HepG2 (cell line): ENCODE results near the gene BAHD1. TPM values are rescaled to one million over a fixed set of nuclear protein-coding genes. Genes with fewer than 3 reads are reported as not detected.

Source experiments
- CEBPB ChIP-seq: IDR thresholded peaks from 2 replicates; pipeline ENCODE4 v1.6.1; 2011; ENCODE audit warnings: low read depth, low read length, improper control_type of control experiment, borderline replicate concordance
- HBP1 ChIP-seq: IDR thresholded peaks from 2 replicates; pipeline ENCODE4 v1.6.1; 2016; ENCODE audit warnings: low read depth, control low read depth
- ISX ChIP-seq: sonication (generic); formaldehyde crosslinking; conservative IDR thresholded peaks from 2 replicates; pipeline ENCODE4 v1.5.0; 2020; ENCODE audit warnings: missing genetic modification reagents
- SMAD1 ChIP-seq: sonication (generic); formaldehyde crosslinking; IDR thresholded peaks from 2 replicates; pipeline ENCODE4 v1.4.0; 2020; ENCODE audit warnings: missing genetic modification reagents, low read depth, mild to moderate bottlenecking, borderline replicate concordance
- SRF ChIP-seq: IDR thresholded peaks from 2 replicates; pipeline ENCODE4 v1.6.1; 2011; ENCODE audit warnings: mild to moderate bottlenecking, low read depth, low read length, moderate library complexity
- YEATS4 ChIP-seq: sonication (generic); formaldehyde crosslinking; IDR thresholded peaks from 2 replicates; pipeline ENCODE4 v1.4.0; 2020; ENCODE audit warnings: missing genetic modification reagents, borderline replicate concordance
- ZNF143 ChIP-seq: sonication (generic); formaldehyde crosslinking; IDR thresholded peaks from 2 replicates; pipeline ENCODE4 v1.4.0; 2020; ENCODE audit warnings: missing genetic modification reagents
- ZNF256 ChIP-seq: sonication (generic); formaldehyde crosslinking; conservative IDR thresholded peaks from 2 replicates; pipeline ENCODE4 v1.4.0; 2020; ENCODE audit warnings: missing genetic modification reagents
- ZNF567 ChIP-seq: sonication (generic); formaldehyde crosslinking; IDR thresholded peaks from 2 replicates; pipeline ENCODE4 v1.8.1; 2023; ENCODE audit warnings: mild to moderate bottlenecking, missing genetic modification reagents, borderline replicate concordance
- polyA plus RNA-seq, 8 experiments: library from polyadenylated mRNA; depleted of rRNA in 3 of 8; stranded (reverse) in 7 of 8; unstranded in 1 of 8; fragments of >200 nt; fragmentation: Illumina TruSeq in 4 of 8; extraction: Trizol in 4 of 8; gene quantifications; 2 replicates each; pipeline versions ENCODE4 v1.2.1 to v1.2.3, GENCODE V29; 2011 to 2016; ENCODE audit warnings: low read depth in 4 of 8, missing spikeins in 1 of 8, mixed read lengths in 1 of 8; ENCODE audit not compliant: insufficient read depth in 1 of 8
- total RNA-seq, 5 experiments: library from RNA; depleted of rRNA; stranded (reverse); fragments of >200 nt; fragmentation: Illumina TruSeq; extraction: Trizol; gene quantifications; 2 replicates each; pipeline ENCODE4 v1.2.3, GENCODE V29; 2016; ENCODE audit warnings: low read depth in 1 of 5
- TF ChIP-seq, protein P1 (sequence below): sonication (generic); formaldehyde crosslinking; IDR thresholded peaks from 2 replicates; pipeline ENCODE4 v1.5.0; 2020; ENCODE audit warnings: missing genetic modification reagents
- TF ChIP-seq, protein P2 (sequence below): sonication (generic); formaldehyde crosslinking; IDR thresholded peaks from 2 replicates; pipeline ENCODE4 v1.4.0; 2020; ENCODE audit warnings: missing genetic modification reagents

BAHD1 gene
- total and polyA plus RNA-seq, 2 of the 13 experiments (the other 11 are each of a cell fraction or from before 2014, with no cell fraction given): 3.3 to 8.7 TPM

DNA sequence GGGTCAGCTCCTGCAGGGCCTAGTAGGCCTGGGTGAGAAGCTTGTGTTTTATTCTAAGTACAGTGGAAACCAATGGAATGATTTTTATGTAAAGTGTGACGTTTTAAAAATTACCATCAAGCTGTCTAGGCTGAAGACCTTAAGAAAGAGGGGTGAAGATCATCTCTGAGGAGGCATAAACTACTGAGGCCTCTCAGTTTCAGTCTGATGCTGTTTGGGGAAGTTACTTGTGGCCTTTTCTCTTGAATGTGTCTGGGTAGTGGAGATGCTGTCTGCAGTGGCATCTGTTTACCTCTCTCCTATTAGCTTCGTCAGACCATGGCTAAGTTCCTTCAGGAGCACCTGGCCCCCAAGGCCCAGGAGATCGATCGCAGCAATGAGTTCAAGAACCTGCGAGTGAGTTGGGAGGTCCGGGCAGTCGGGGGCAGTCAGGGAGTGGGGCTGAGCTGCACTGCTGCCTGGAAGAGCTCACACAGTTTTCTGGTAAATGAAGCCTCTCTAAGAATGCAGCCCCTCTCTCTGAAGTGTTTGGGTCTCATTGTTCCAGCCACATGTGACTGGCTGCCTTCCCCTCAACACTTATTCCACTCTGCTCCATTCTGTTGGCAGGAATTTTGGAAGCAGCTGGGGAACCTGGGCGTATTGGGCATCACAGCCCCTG is 33.3 kb upstream of the BAHD1 start (continued):
- TF ChIP-seq, protein P1, sequence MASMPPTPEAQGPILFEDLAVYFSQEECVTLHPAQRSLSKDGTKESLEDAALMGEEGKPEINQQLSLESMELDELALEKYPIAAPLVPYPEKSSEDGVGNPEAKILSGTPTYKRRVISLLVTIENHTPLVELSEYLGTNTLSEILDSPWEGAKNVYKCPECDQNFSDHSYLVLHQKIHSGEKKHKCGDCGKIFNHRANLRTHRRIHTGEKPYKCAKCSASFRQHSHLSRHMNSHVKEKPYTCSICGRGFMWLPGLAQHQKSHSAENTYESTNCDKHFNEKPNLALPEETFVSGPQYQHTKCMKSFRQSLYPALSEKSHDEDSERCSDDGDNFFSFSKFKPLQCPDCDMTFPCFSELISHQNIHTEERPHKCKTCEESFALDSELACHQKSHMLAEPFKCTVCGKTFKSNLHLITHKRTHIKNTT (CRISPR knock-in tag): no peak
- no peak for TF ChIP-seq SRF
- no peak for TF ChIP-seq HBP1 (CRISPR knock-in tag)
- TF ChIP-seq, protein P2, sequence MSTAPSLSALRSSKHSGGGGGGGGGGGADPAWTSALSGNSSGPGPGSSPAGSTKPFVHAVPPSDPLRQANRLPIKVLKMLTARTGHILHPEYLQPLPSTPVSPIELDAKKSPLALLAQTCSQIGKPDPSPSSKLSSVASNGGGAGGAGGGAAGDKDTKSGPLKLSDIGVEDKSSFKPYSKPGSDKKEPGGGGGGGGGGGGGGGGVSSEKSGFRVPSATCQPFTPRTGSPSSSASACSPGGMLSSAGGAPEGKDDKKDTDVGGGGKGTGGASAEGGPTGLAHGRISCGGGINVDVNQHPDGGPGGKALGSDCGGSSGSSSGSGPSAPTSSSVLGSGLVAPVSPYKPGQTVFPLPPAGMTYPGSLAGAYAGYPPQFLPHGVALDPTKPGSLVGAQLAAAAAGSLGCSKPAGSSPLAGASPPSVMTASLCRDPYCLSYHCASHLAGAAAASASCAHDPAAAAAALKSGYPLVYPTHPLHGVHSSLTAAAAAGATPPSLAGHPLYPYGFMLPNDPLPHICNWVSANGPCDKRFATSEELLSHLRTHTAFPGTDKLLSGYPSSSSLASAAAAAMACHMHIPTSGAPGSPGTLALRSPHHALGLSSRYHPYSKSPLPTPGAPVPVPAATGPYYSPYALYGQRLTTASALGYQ (CRISPR knock-in tag): no peak
- no peak for TF ChIP-seq YEATS4
- TF ChIP-seq ZNF256 (CRISPR knock-in tag): no peak
- no peak for TF ChIP-seq ISX (CRISPR knock-in tag)
- TF ChIP-seq SMAD1: no peak
- no peak for TF ChIP-seq ZNF143 (CRISPR knock-in tag)
- no peak for TF ChIP-seq ZNF567 (CRISPR knock-in tag)
- no peak for TF ChIP-seq CEBPB
- TF ChIP-seq, all 625 proteins: peak for 0
